Heart left ventricle (tissue), 13 donors: ENCODE measurements around the gene COL15A1.

ENCODE experiments used
- CTCF ChIP-seq, 12 donors: fragments of 200-600 bp; sonication (generic) in 4 of 12; IDR thresholded peaks; one replicate each; pipeline versions ENCODE4 v1.5.0 to v1.8.0; 2018 to 2022; ENCODE audit warnings: antibody characterized with exemption in 12 of 12, mild to moderate bottlenecking in 5 of 12
- POLR2A ChIP-seq, 2 donors: fragments of 450-650 bp; IDR thresholded peaks; one replicate each; pipeline ENCODE4 v1.6.1; 2017; ENCODE audit warnings: antibody characterized with exemption in 2 of 2, mild to moderate bottlenecking in 2 of 2, moderate library complexity in 2 of 2
- donor health status: ischemic (EF 13 %, LVEDD 7.1; RV severe dilation, severe dysfunction).
- donor health status: DM: no; HTN: yes; CAD: no.
- donor health status: DM: no; HTN: no; CAD: no.
- donor health status: ischemic (EF 25% LVEDD 6.9; RV normal size, moderate dysfunction).
- donor health status: ischemic (EF 25% LVEDD 5.7; RV mildly dilated, moderate dysfunction).
- donor health status: ischemic (EF 35%, LVEDD 5.7; RV mildly dilated, moderate dysfunction).
- donor health status: nonischemic (EF 11% LVEDD 7.7; RV severe dilation, severe dysfunction).
- donor health status: DM: yes; HTN: yes; CAD: no.
- donor health status: PGD.
- donor health status: ischemic (EF 29% LVEDD 5.4; RV normal size, mild dysfunction).
- donor health status: nonischemic (EF 23%, LVEDD 6.1; RV moderate dilation, normal function).

DNA sequence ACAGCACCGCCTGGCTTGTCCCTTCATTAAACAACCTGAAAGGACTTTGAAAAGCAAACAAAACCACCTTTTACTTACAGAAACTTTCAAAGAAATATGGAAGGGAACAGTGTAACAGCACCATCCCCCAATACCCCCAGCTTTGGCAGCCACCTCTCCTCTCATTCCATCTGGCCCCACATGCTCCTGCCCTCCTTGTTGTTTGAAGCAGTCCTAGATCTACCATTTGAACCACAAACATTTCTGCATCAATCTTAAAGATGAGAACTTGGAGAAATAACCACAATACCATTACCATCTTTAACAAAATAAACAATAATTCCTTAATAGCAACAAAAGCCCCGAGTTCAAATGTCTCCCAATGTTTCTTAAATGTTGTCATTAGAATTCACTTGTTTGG, 17.8 kb upstream of the COL15A1 start:
- TF ChIP-seq CTCF (IDR thresholded peaks at IDR 0.05) = no peak
- TF ChIP-seq POLR2A (IDR thresholded peaks at IDR 0.05) = no peak
